ENCODE results near the gene TMEM252. TPM values are rescaled to one million over a fixed set of nuclear protein-coding genes. Genes with fewer than 3 reads are reported as not detected.

TMEM252 gene
- total RNA-seq, 1 donor from 2014 or later: not detected

DNA sequence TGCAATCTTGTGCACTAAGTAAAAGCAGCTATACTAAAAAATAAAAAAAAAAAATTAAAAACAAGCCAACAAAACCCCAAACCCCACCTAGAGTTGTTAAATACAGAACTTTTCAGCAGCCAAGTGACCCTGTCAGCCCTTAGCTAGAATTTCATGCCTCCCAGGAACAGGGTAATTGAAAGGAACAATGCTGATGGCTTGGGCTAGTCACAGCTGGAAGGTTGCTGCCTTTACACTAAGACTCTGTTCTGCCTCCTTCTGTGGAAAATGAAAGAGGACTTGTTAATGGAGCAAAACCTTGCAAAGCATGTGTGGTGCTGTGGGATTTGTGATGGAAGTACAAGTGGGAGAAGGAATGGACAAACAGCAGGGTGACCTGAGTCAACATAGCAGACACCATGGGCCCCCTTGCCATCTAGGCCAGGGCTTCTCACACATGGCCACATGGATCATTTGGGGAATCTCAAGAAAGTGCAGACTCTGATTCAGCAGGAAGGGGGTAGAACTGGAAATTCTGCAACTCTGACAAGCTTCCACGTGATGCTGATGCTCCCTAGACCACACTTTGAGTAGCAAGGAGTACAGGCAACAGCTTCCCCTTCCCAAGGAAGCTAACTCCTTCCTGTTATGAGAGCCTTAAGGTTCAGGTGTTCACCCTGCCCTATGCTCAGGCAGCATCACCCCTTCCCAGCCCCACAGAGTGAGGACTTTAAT lies 14.9 kb upstream of the TMEM252 start:
- Mint-ChIP-seq H3K9me3 (no peaks in the 10 kb centered on the region), H3K4me1 (ENCODE audit: low read depth) (peaks cover 13% of the 10 kb centered on the region), H3K36me3 (ENCODE audit: low read depth) (no peaks in the 10 kb centered on the region), H3K27ac (no peak overlapping the region), H3K4me3 (no peak overlapping the region), H3K27me3 (ENCODE audit: insufficient read depth) (peaks cover 23% of the 10 kb centered on the region)
- intact Hi-C loops (cut with micrococcal nuclease): no loop called here
- no peak for DNase-seq (ENCODE audit: low spot score)

GRCh38 chr9:68552700-68553476 lies 12.2 kb upstream of the TMEM252 start:
- no peak overlapping the region for H3K27ac Mint-ChIP-seq
- peaks cover 25% of the 10 kb centered on the region for H3K27me3 Mint-ChIP-seq (ENCODE audit: insufficient read depth)
- no peaks in the 10 kb centered on the region for H3K36me3 Mint-ChIP-seq (ENCODE audit: low read depth)
- intact Hi-C loops (cut with micrococcal nuclease): no loop called here
- DNase-seq (ENCODE audit: low spot score): no peak
- H3K9me3 Mint-ChIP-seq: no peaks in the 10 kb centered on the region
- H3K4me1 Mint-ChIP-seq (ENCODE audit: low read depth): no peaks in the 10 kb centered on the region
- H3K4me3 Mint-ChIP-seq: no peak overlapping the region

DNA sequence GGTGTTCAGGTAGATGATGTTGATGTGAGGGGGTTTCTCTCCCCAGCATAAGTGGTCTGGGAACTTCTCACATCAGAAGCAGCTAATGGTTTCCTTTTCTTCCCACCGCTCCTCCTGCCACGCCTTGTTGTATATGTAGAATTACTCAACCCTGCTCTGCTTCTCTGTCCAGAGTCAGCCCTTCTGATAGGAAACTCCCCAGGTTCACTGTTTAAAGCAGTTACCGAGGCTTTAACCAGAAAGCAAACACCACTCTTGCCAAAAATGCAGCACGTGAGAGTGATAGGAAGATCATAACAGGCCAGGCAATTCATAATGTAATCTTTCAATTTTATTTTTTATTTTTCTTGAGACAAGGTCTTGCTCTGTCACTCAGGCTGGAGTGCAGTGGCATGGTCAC lies 10.5 kb upstream of the TMEM252 start:
- Mint-ChIP-seq H3K36me3 (ENCODE audit: low read depth) (no peaks in the 10 kb centered on the region), H3K9me3 (no peaks in the 10 kb centered on the region), H3K4me1 (ENCODE audit: low read depth) (peaks cover 10% of the 10 kb centered on the region), H3K27me3 (ENCODE audit: insufficient read depth) (peaks cover 25% of the 10 kb centered on the region), H3K4me3 (no peak overlapping the region), H3K27ac (no peak overlapping the region)
- no peak for DNase-seq (ENCODE audit: low spot score)
- intact Hi-C loops (cut with micrococcal nuclease): no loop called here

DNA sequence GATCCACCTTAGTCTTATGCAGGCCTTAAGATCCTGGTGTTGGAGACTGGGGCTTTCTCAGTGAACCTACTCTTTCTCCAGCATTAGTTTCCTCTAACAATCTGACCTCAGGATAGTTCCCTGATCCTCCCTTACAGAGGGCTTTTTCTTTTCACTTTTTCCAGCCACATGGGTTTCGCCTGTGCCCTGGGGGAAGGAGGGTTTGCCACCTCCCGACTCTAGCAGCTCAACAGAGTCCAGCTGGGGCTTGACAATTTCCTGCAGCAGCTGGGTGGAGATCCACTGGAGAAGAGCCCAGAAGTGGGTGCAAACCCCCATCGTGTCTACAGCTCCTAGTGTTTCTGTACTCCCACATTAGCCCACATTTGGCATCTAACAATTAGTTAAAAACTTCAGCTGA lies 7.6 kb upstream of the TMEM252 start:
- intact Hi-C loops (cut with micrococcal nuclease): no loop called here
- H3K36me3 Mint-ChIP-seq (ENCODE audit: low read depth): no peaks in the 10 kb centered on the region
- peaks cover 10% of the 10 kb centered on the region for H3K4me1 Mint-ChIP-seq (ENCODE audit: low read depth)
- H3K27me3 Mint-ChIP-seq (ENCODE audit: insufficient read depth): peaks cover 16% of the 10 kb centered on the region
- no peak overlapping the region for H3K4me3 Mint-ChIP-seq
- no peaks in the 10 kb centered on the region for H3K9me3 Mint-ChIP-seq
- no peak overlapping the region for H3K27ac Mint-ChIP-seq
- no peak for DNase-seq (ENCODE audit: low spot score)

- no peaks in the 10 kb centered on the region for H3K9me3 Mint-ChIP-seq
- no peak for DNase-seq (ENCODE audit: low spot score)
- no peak overlapping the region for H3K4me3 Mint-ChIP-seq
- H3K36me3 Mint-ChIP-seq (ENCODE audit: low read depth): no peaks in the 10 kb centered on the region
- intact Hi-C loops (cut with micrococcal nuclease): no loop called here
- H3K27ac Mint-ChIP-seq: no peak overlapping the region
- peaks cover 10% of the 10 kb centered on the region for H3K4me1 Mint-ChIP-seq (ENCODE audit: low read depth)
- peaks cover 12% of the 10 kb centered on the region for H3K27me3 Mint-ChIP-seq (ENCODE audit: insufficient read depth)
Observed at GRCh38 chr9:68547417-68547816, 6.7 kb upstream of the TMEM252 start.

- Mint-ChIP-seq H3K4me1 (ENCODE audit: low read depth) (peaks cover 10% of the 10 kb centered on the region), H3K36me3 (ENCODE audit: low read depth) (no peaks in the 10 kb centered on the region), H3K4me3 (no peak overlapping the region), H3K27me3 (ENCODE audit: insufficient read depth) (peaks cover 10% of the 10 kb centered on the region), H3K27ac (peak overlapping the region; percentile 21), H3K9me3 (no peaks in the 10 kb centered on the region)
- intact Hi-C loops (cut with micrococcal nuclease): no loop called here
- DNase-seq (ENCODE audit: low spot score): no peak
Observed at GRCh38 chr9:68546596-68547390, 6.1 kb upstream of the TMEM252 start.

DNA sequence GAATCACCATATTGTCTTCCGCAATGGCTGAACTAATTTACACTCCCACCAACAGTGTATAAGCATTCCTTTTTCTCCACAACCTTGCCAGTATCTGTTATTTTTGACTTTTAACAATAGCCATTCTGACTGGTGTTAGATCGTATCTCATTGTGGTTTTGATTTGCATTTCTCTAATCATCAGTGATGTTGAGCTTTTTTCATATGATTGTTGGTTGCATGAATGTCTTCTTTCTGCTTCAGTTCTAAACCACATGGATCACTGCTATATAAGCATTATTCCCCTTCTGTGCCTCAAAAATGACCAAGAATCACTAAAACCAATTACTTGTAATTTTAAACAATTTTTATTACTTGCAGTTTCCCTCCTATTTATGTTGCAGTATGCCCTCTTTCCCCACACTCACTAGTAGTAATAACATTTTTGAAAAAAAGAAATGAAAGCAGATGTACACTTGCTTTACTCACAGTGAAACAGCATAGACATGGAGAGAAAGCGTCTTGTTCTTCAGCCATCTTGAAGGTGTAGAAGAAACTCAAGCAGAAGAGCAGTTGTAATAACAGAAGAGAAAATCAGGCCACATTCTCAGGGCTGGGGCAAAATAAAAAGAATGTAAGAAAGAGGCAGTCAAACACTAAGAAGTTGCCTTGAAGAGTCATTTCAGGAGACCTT lies 4.5 kb upstream of the TMEM252 start:
- intact Hi-C loops (cut with micrococcal nuclease): no loop called here
- no peak overlapping the region for H3K4me3 Mint-ChIP-seq
- H3K9me3 Mint-ChIP-seq: no peaks in the 10 kb centered on the region
- H3K27me3 Mint-ChIP-seq (ENCODE audit: insufficient read depth): peaks cover 11% of the 10 kb centered on the region
- H3K4me1 Mint-ChIP-seq (ENCODE audit: low read depth): peaks cover 10% of the 10 kb centered on the region
- no peak overlapping the region for H3K27ac Mint-ChIP-seq
- H3K36me3 Mint-ChIP-seq (ENCODE audit: low read depth): no peaks in the 10 kb centered on the region
- no peak for DNase-seq (ENCODE audit: low spot score)

GRCh38 chr9:68541568-68541967 lies 885 bp upstream of the TMEM252 start:
- H3K4me3 Mint-ChIP-seq: no peak overlapping the region
- no peaks in the 10 kb centered on the region for H3K9me3 Mint-ChIP-seq
- H3K36me3 Mint-ChIP-seq (ENCODE audit: low read depth): no peaks in the 10 kb centered on the region
- H3K27me3 Mint-ChIP-seq (ENCODE audit: insufficient read depth): peaks cover 13% of the 10 kb centered on the region
- intact Hi-C loops (cut with micrococcal nuclease): no loop called here
- H3K27ac Mint-ChIP-seq: no peak overlapping the region
- peaks cover 3% of the 10 kb centered on the region for H3K4me1 Mint-ChIP-seq (ENCODE audit: low read depth)
- no peak for DNase-seq (ENCODE audit: low spot score)

DNA sequence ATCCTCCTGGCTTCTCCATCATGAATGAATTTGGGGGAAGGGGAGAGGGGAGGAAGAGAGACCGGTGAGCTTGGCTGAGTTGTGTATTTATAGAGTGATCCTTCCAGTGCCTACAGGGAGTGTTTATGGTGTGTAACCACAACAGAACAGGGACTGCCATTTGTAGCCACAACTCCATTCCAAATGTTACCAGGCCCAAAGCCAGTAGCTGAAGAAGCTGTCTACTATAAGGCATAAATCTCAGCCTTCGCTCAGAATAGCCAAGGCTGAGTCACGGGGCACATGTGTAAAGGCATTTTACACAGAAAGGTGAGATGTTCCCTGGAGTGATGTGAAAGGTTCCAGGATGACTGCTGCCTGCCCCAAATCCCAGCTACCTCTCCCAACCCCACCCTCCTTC lies 2.5 kb downstream of the TMEM252 start:
- DNase-seq (ENCODE audit: low spot score): no peak
- H3K36me3 Mint-ChIP-seq (ENCODE audit: low read depth): no peaks in the 10 kb centered on the region
- intact Hi-C loops (cut with micrococcal nuclease): no loop called here
- H3K9me3 Mint-ChIP-seq: no peaks in the 10 kb centered on the region
- H3K27me3 Mint-ChIP-seq (ENCODE audit: insufficient read depth): peaks cover 11% of the 10 kb centered on the region
- H3K27ac Mint-ChIP-seq: no peak overlapping the region
- H3K4me1 Mint-ChIP-seq (ENCODE audit: low read depth): no peaks in the 10 kb centered on the region
- H3K4me3 Mint-ChIP-seq: no peak overlapping the region

GRCh38 chr9:68537616-68537880 lies 3.1 kb downstream of the TMEM252 start:
- H3K27me3 Mint-ChIP-seq (ENCODE audit: insufficient read depth): peaks cover 10% of the 10 kb centered on the region
- H3K4me3 Mint-ChIP-seq: no peak overlapping the region
- no peaks in the 10 kb centered on the region for H3K36me3 Mint-ChIP-seq (ENCODE audit: low read depth)
- H3K9me3 Mint-ChIP-seq: no peaks in the 10 kb centered on the region
- intact Hi-C loops (cut with micrococcal nuclease): no loop called here
- H3K27ac Mint-ChIP-seq: no peak overlapping the region
- DNase-seq (ENCODE audit: low spot score): no peak
- H3K4me1 Mint-ChIP-seq (ENCODE audit: low read depth): no peaks in the 10 kb centered on the region

GRCh38 chr9:68536876-68537615 lies 3.6 kb downstream of the TMEM252 start:
- no peak overlapping the region for H3K4me3 Mint-ChIP-seq
- H3K4me1 Mint-ChIP-seq (ENCODE audit: low read depth): no peaks in the 10 kb centered on the region
- intact Hi-C loops (cut with micrococcal nuclease): no loop called here
- H3K27ac Mint-ChIP-seq: no peak overlapping the region
- H3K27me3 Mint-ChIP-seq (ENCODE audit: insufficient read depth): peaks cover 6% of the 10 kb centered on the region
- H3K9me3 Mint-ChIP-seq: no peaks in the 10 kb centered on the region
- H3K36me3 Mint-ChIP-seq (ENCODE audit: low read depth): no peaks in the 10 kb centered on the region
- DNase-seq (ENCODE audit: low spot score): no peak

DNA sequence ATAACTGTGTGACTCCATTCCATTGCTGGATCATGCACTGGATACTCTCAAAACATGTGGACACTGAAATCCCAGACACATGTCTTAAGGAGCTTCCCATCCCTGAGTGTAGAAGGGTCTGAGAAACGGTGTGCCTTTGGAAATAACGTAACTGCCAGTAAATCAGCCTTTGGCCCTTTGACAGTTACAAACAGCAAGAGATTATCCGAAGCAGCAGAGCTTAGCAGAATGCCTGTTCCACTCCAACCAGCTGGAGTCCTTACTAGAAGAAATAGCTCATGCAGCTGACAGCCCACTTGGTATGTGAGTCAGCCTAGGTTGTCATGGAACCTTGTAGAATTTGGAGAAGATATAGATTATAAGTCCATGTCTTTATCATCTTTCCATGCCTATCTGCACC lies 7.0 kb downstream of the TMEM252 start:
- intact Hi-C loops (cut with micrococcal nuclease): no loop called here
- Mint-ChIP-seq H3K4me3 (no peak overlapping the region), H3K36me3 (ENCODE audit: low read depth) (no peaks in the 10 kb centered on the region), H3K4me1 (ENCODE audit: low read depth) (no peaks in the 10 kb centered on the region), H3K27me3 (ENCODE audit: insufficient read depth) (peaks cover 7% of the 10 kb centered on the region), H3K27ac (no peak overlapping the region), H3K9me3 (no peaks in the 10 kb centered on the region)
- no peak for DNase-seq (ENCODE audit: low spot score)

Data from activated T-helper 1 cell treated with anti-CD3 and anti-CD28 coated beads, Interleukin-12 subunit alpha, Interleukin-12 subunit beta, Interleukin-2, Interleukin-4 antibody, amounts not matched to agents 30 ng/mL and 10 ng/mL and 1 ng/mL, durations not matched to agents 14 hours and 24 hours and 36 hours (primary cell).